ENCODE measurements around the gene CNGA3. TPM values are rescaled to one million over a fixed set of nuclear protein-coding genes. Genes with fewer than 3 reads are reported as not detected.

CNGA3 gene
- total and polyA plus RNA-seq, 3 experiments from 2014 or later, result not detected

GRCh38 chr2:98381494-98381893, 35.2 kb downstream of the CNGA3 start:
- H3K36me3 ChIP-seq (ENCODE audit: insufficient read depth, low read length), result no peaks in the 10 kb centered on the region
- no peaks in the 10 kb centered on the region for H3K4me1 ChIP-seq (ENCODE audit: insufficient read depth, low read length)
- Mint-ChIP-seq H3K27ac (no peak overlapping the region), H3K4me1 (peaks cover 0 to 5% (median 3%) of the 10 kb centered on the region in 3 donors), H3K36me3 (no peaks in the 10 kb centered on the region), H3K27me3 (peaks cover 16 to 49% of the 10 kb centered on the region in 2 donors), H3K4me3 (no peak overlapping the region), H3K9me3 (no peaks in the 10 kb centered on the region)
- H3K9me3 ChIP-seq (ENCODE audit: low read length), result no peaks in the 10 kb centered on the region
- POLR2A ChIA-PET, result no interaction called here
- no peak for DNase-seq
- CTCF ChIA-PET, result interaction anchor here (1.0 kb wide), 1 partner anchor 11 kb away, joined by 3 read pairs; no protein-coding TSS in a partner anchor
- H3K4me3 ChIP-seq (ENCODE audit: low read length), result no peak overlapping the region
- H3K27me3 ChIP-seq (ENCODE audit: insufficient read depth, low read length, poor library complexity, severe bottlenecking), result no peaks in the 10 kb centered on the region
- H3K27ac ChIP-seq (ENCODE audit: low read depth, low read length), result no peak overlapping the region

GRCh38 chr2:98382086-98382485, 35.8 kb downstream of the CNGA3 start:
- no peak overlapping the region for H3K27ac ChIP-seq (ENCODE audit: low read depth, low read length)
- no peaks in the 10 kb centered on the region for H3K36me3 Mint-ChIP-seq
- peaks cover 12 to 45% of the 10 kb centered on the region in 2 donors for H3K27me3 Mint-ChIP-seq
- DNase-seq, result no peak
- no peaks in the 10 kb centered on the region for H3K36me3 ChIP-seq (ENCODE audit: insufficient read depth, low read length)
- no peaks in the 10 kb centered on the region for H3K9me3 Mint-ChIP-seq
- H3K27ac Mint-ChIP-seq, result no peak overlapping the region
- no peaks in the 10 kb centered on the region for H3K9me3 ChIP-seq (ENCODE audit: low read length)
- no peaks in the 10 kb centered on the region for H3K27me3 ChIP-seq (ENCODE audit: insufficient read depth, low read length, poor library complexity, severe bottlenecking)
- no peak overlapping the region for H3K4me3 ChIP-seq (ENCODE audit: low read length)
- POLR2A ChIA-PET, result no interaction called here
- H3K4me3 Mint-ChIP-seq, result no peak overlapping the region
- no peaks in the 10 kb centered on the region for H3K4me1 ChIP-seq (ENCODE audit: insufficient read depth, low read length)
- H3K4me1 Mint-ChIP-seq, result peaks cover 0 to 5% (median 3%) of the 10 kb centered on the region in 3 donors
- CTCF ChIA-PET, result interaction anchor here (1.0 kb wide), 1 partner anchor 11 kb away, joined by 3 read pairs; no protein-coding TSS in a partner anchor

GRCh38 chr2:98382739-98383138, 36.5 kb downstream of the CNGA3 start:
- H3K27me3 Mint-ChIP-seq, result peaks cover 12 to 45% of the 10 kb centered on the region in 2 donors
- ChIA-PET POLR2A (no interaction called here), CTCF (interaction anchor here (1.0 kb wide), 1 partner anchor 10 kb away, joined by 3 read pairs; no protein-coding TSS in a partner anchor)
- H3K27ac ChIP-seq (ENCODE audit: low read depth, low read length), result no peak overlapping the region
- no peaks in the 10 kb centered on the region for H3K9me3 Mint-ChIP-seq
- DNase-seq, result no peak
- H3K27me3 ChIP-seq (ENCODE audit: insufficient read depth, low read length, poor library complexity, severe bottlenecking), result no peaks in the 10 kb centered on the region
- H3K36me3 Mint-ChIP-seq, result no peaks in the 10 kb centered on the region
- no peaks in the 10 kb centered on the region for H3K36me3 ChIP-seq (ENCODE audit: insufficient read depth, low read length)
- peaks cover 0 to 5% (median 3%) of the 10 kb centered on the region in 3 donors for H3K4me1 Mint-ChIP-seq
- no peak overlapping the region for H3K4me3 ChIP-seq (ENCODE audit: low read length)
- no peaks in the 10 kb centered on the region for H3K4me1 ChIP-seq (ENCODE audit: insufficient read depth, low read length)
- no peak overlapping the region for H3K27ac Mint-ChIP-seq
- no peaks in the 10 kb centered on the region for H3K9me3 ChIP-seq (ENCODE audit: low read length)
- H3K4me3 Mint-ChIP-seq, result peak overlapping the region in 1 of 7 donors; percentile 19

- peaks cover 0 to 3% (median 3%) of the 10 kb centered on the region in 3 donors for H3K4me1 Mint-ChIP-seq
- Histone ChIP-seq H3K4me1 (ENCODE audit: insufficient read depth, low read length) (no peaks in the 10 kb centered on the region), H3K27me3 (ENCODE audit: insufficient read depth, low read length, poor library complexity, severe bottlenecking) (no peaks in the 10 kb centered on the region), H3K36me3 (ENCODE audit: insufficient read depth, low read length) (no peaks in the 10 kb centered on the region), H3K27ac (ENCODE audit: low read depth, low read length) (no peak overlapping the region), H3K9me3 (ENCODE audit: low read length) (no peaks in the 10 kb centered on the region), H3K4me3 (ENCODE audit: low read length) (no peak overlapping the region)
- no peak overlapping the region for H3K4me3 Mint-ChIP-seq
- DNase-seq, result no peak
- no peaks in the 10 kb centered on the region for H3K9me3 Mint-ChIP-seq
- ChIA-PET CTCF (no interaction called here), POLR2A (no interaction called here)
- no peaks in the 10 kb centered on the region for H3K36me3 Mint-ChIP-seq
- H3K27me3 Mint-ChIP-seq, result peaks cover 12 to 45% of the 10 kb centered on the region in 2 donors
- H3K27ac Mint-ChIP-seq, result peak overlapping the region in 1 of 8 donors; percentile 10
Observed at GRCh38 chr2:98383166-98383565, 36.9 kb downstream of the CNGA3 start.

- no peaks in the 10 kb centered on the region for H3K4me1 ChIP-seq (ENCODE audit: insufficient read depth, low read length)
- H3K27me3 ChIP-seq (ENCODE audit: insufficient read depth, low read length, poor library complexity, severe bottlenecking), result no peaks in the 10 kb centered on the region
Observed at GRCh38 chr2:98385050-98385699, 38.9 kb downstream of the CNGA3 start.

GRCh38 chr2:98387478-98387877, 41.2 kb downstream of the CNGA3 start:
- peaks cover 6 to 29% of the 10 kb centered on the region in 2 donors for H3K27me3 Mint-ChIP-seq
- H3K4me1 Mint-ChIP-seq, result peaks cover 0 to 3% (median 0%) of the 10 kb centered on the region in 3 donors
- no peaks in the 10 kb centered on the region for H3K27me3 ChIP-seq (ENCODE audit: insufficient read depth, low read length, poor library complexity, severe bottlenecking)
- H3K36me3 ChIP-seq (ENCODE audit: insufficient read depth, low read length), result no peaks in the 10 kb centered on the region
- no peaks in the 10 kb centered on the region for H3K9me3 ChIP-seq (ENCODE audit: low read length)
- no peaks in the 10 kb centered on the region for H3K9me3 Mint-ChIP-seq
- H3K27ac ChIP-seq (ENCODE audit: low read depth, low read length), result no peak overlapping the region
- H3K4me3 Mint-ChIP-seq, result no peak overlapping the region
- no peak for DNase-seq
- no peak overlapping the region for H3K27ac Mint-ChIP-seq
- H3K36me3 Mint-ChIP-seq, result no peaks in the 10 kb centered on the region
- no peaks in the 10 kb centered on the region for H3K4me1 ChIP-seq (ENCODE audit: insufficient read depth, low read length)
- ChIA-PET CTCF (no interaction called here), POLR2A (no interaction called here)
- no peak overlapping the region for H3K4me3 ChIP-seq (ENCODE audit: low read length)

More at GRCh38 chr2:98385050-98385699, 38.9 kb downstream of the CNGA3 start:
- H3K4me3 ChIP-seq (ENCODE audit: low read length), result no peak overlapping the region
- peak; percentile 32 to 77 (median 50) for DNase-seq
- no peak overlapping the region for H3K27ac Mint-ChIP-seq
- no peak overlapping the region for H3K4me3 Mint-ChIP-seq
- H3K27me3 Mint-ChIP-seq, result peaks cover 12 to 43% of the 10 kb centered on the region in 2 donors
- no peaks in the 10 kb centered on the region for H3K36me3 ChIP-seq (ENCODE audit: insufficient read depth, low read length)
- H3K9me3 ChIP-seq (ENCODE audit: low read length), result no peaks in the 10 kb centered on the region
- ChIA-PET CTCF (interaction anchor here (0.6 to 2.6 kb wide), 10 partner anchors 9 to 687 kb away, joined by 3 to 13 read pairs (median 3); partner anchors contain the start of gene ZAP70), POLR2A (no interaction called here)
- H3K9me3 Mint-ChIP-seq, result no peaks in the 10 kb centered on the region
- no peaks in the 10 kb centered on the region for H3K36me3 Mint-ChIP-seq
- H3K27ac ChIP-seq (ENCODE audit: low read depth, low read length), result no peak overlapping the region
- H3K4me1 Mint-ChIP-seq, result peaks cover 0 to 3% (median 0%) of the 10 kb centered on the region in 3 donors

GRCh38 chr2:98388081-98388480, 41.8 kb downstream of the CNGA3 start:
- Mint-ChIP-seq H3K36me3 (no peaks in the 10 kb centered on the region), H3K9me3 (no peaks in the 10 kb centered on the region), H3K27me3 (peaks cover 6 to 26% of the 10 kb centered on the region in 2 donors), H3K4me1 (peaks cover 0 to 3% (median 0%) of the 10 kb centered on the region in 3 donors), H3K4me3 (no peak overlapping the region), H3K27ac (no peak overlapping the region)
- Histone ChIP-seq H3K4me1 (ENCODE audit: insufficient read depth, low read length) (no peaks in the 10 kb centered on the region), H3K4me3 (ENCODE audit: low read length) (no peak overlapping the region), H3K9me3 (ENCODE audit: low read length) (no peaks in the 10 kb centered on the region), H3K36me3 (ENCODE audit: insufficient read depth, low read length) (no peaks in the 10 kb centered on the region), H3K27me3 (ENCODE audit: insufficient read depth, low read length, poor library complexity, severe bottlenecking) (no peaks in the 10 kb centered on the region), H3K27ac (ENCODE audit: low read depth, low read length) (no peak overlapping the region)
- POLR2A ChIA-PET, result no interaction called here
- no peak for DNase-seq
- CTCF ChIA-PET, result interaction anchor here (1.6 kb wide), 1 partner anchor 581 kb away, joined by 5 read pairs; no protein-coding TSS in a partner anchor

GRCh38 chr2:98388601-98389250, 42.5 kb downstream of the CNGA3 start:
- H3K36me3 ChIP-seq (ENCODE audit: insufficient read depth, low read length), result no peaks in the 10 kb centered on the region
- H3K4me3 ChIP-seq (ENCODE audit: low read length), result no peak overlapping the region
- Mint-ChIP-seq H3K4me1 (peaks cover 0 to 3% (median 0%) of the 10 kb centered on the region in 3 donors), H3K27ac (peak overlapping the region in 1 of 8 donors; percentile 24), H3K9me3 (no peaks in the 10 kb centered on the region), H3K27me3 (peaks cover 4 to 30% of the 10 kb centered on the region in 2 donors), H3K4me3 (no peak overlapping the region), H3K36me3 (no peaks in the 10 kb centered on the region)
- ChIA-PET CTCF (interaction anchor here (1.6 kb wide), 1 partner anchor 582 kb away, joined by 5 read pairs; no protein-coding TSS in a partner anchor), POLR2A (no interaction called here)
- DNase-seq, result no peak
- H3K4me1 ChIP-seq (ENCODE audit: insufficient read depth, low read length), result no peaks in the 10 kb centered on the region
- no peak overlapping the region for H3K27ac ChIP-seq (ENCODE audit: low read depth, low read length)
- H3K27me3 ChIP-seq (ENCODE audit: insufficient read depth, low read length, poor library complexity, severe bottlenecking), result no peaks in the 10 kb centered on the region
- H3K9me3 ChIP-seq (ENCODE audit: low read length), result no peaks in the 10 kb centered on the region

Data from CD8-positive, alpha-beta memory T cell (primary cell).